Suprapubic skin (tissue), 3 donors: ENCODE data around the gene NELL1.

Source experiments
- POLR2A ChIP-seq, 2 donors: fragments of 450-650 bp; IDR thresholded peaks; one replicate each; pipeline ENCODE4 v1.6.1; 2017; ENCODE audit warnings: antibody characterized with exemption in 2 of 2, mild to moderate bottlenecking in 2 of 2, moderate library complexity in 2 of 2
- TF ChIP-seq, protein P1 (sequence below), 2 donors: fragments of 200-600 bp in 1 of 2; fragments of 450-650 bp in 1 of 2; sonication (generic) in 1 of 2; IDR thresholded peaks; one replicate each; pipeline ENCODE4 v1.5.1; 2016 to 2019; ENCODE audit warnings: antibody characterized with exemption in 2 of 2, mild to moderate bottlenecking in 1 of 2, moderate library complexity in 1 of 2

DNA sequence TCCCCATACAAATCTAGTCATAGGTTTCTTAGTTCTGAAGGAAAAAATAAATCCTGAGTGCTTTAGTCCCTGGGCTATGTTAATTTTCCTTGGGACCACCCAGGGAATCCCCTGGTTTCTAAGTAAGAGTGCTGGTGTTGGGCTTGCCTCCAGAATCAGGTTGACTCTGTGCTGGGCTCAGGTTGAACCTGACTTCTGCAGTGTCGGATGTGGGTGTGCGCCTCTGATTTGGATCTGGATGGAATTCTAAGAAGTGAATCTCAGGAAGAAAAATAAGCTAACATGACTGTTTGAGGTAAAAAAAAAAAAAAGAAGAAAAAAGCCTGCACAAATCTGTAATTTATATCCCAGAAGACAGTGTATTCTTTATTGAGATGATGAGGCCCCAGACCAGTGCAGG, 29.0 kb upstream of the NELL1 start:
- TF ChIP-seq POLR2A (IDR thresholded peaks at IDR 0.05): no peak
- TF ChIP-seq, protein P1, sequence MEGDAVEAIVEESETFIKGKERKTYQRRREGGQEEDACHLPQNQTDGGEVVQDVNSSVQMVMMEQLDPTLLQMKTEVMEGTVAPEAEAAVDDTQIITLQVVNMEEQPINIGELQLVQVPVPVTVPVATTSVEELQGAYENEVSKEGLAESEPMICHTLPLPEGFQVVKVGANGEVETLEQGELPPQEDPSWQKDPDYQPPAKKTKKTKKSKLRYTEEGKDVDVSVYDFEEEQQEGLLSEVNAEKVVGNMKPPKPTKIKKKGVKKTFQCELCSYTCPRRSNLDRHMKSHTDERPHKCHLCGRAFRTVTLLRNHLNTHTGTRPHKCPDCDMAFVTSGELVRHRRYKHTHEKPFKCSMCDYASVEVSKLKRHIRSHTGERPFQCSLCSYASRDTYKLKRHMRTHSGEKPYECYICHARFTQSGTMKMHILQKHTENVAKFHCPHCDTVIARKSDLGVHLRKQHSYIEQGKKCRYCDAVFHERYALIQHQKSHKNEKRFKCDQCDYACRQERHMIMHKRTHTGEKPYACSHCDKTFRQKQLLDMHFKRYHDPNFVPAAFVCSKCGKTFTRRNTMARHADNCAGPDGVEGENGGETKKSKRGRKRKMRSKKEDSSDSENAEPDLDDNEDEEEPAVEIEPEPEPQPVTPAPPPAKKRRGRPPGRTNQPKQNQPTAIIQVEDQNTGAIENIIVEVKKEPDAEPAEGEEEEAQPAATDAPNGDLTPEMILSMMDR (IDR thresholded peaks at IDR 0.05): no peak
